D721Med (cell line): ENCODE results near the gene TTL.
A peak's percentile ranks its signal among the peaks of the same experiment; 100 is the strongest.
"Not testable (repeated sequence)": the region's sequence is repeated elsewhere in the genome, so short reads cannot be mapped to it uniquely, and the experiment has no call there.

Source experiments
- DNase-seq: peaks from one replicate; pipeline ENCODE4 v3.0.0; 2011; ENCODE audit warnings: low spot score; ENCODE audit not compliant: insufficient read length
- FAIRE-seq: peaks from 2 replicates; lab custom pipeline; 2011; peaks lifted over from hg19 to GRCh38; lab: Jason Lieb, UNC
- TF ChIP-seq, protein P1 (sequence below): IDR thresholded peaks from 2 replicates; pipeline ENCODE4 v1.5.1; 2012; ENCODE audit warnings: mild to moderate bottlenecking, control low read depth; ENCODE audit not compliant: insufficient read depth; ENCODE audit errors: missing control alignments

The TTL gene

GRCh38 chr2:112542984-112543661 is 61.2 kb downstream of the TTL start:
- no peak for FAIRE-seq
- TF ChIP-seq, protein P1, sequence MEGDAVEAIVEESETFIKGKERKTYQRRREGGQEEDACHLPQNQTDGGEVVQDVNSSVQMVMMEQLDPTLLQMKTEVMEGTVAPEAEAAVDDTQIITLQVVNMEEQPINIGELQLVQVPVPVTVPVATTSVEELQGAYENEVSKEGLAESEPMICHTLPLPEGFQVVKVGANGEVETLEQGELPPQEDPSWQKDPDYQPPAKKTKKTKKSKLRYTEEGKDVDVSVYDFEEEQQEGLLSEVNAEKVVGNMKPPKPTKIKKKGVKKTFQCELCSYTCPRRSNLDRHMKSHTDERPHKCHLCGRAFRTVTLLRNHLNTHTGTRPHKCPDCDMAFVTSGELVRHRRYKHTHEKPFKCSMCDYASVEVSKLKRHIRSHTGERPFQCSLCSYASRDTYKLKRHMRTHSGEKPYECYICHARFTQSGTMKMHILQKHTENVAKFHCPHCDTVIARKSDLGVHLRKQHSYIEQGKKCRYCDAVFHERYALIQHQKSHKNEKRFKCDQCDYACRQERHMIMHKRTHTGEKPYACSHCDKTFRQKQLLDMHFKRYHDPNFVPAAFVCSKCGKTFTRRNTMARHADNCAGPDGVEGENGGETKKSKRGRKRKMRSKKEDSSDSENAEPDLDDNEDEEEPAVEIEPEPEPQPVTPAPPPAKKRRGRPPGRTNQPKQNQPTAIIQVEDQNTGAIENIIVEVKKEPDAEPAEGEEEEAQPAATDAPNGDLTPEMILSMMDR, result peak; percentile 27
- no peak for DNase-seq

GRCh38 chr2:112547333-112547732 is 65.4 kb downstream of the TTL start:
- TF ChIP-seq, protein P1, result no peak
- no peak for FAIRE-seq
- DNase-seq, result no peak

- no peak for FAIRE-seq
- TF ChIP-seq, protein P1, result no peak
- no peak for DNase-seq
Measured at GRCh38 chr2:112548980-112549379, 67.0 kb downstream of the TTL start.

DNA sequence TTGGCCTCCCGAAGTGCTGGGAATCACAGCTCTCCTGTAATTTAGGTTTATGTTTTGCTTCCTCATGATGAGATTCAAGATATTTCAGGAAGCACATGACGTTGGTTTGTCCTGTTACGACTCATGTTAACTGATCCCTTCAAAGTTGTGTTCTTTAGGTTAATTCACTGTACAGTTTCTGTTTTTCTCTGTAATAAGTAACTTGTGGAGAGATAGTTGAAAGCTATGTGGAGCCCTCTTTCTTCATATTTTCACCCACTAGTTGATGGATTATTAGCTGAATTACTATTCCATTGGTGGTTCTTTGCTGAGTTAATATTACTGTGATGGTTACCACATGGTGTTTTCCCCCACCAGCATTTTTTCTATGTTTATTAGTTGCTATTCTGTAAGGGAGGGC is 84.1 kb downstream of the TTL start:
- FAIRE-seq, result no peak
- DNase-seq, result no peak
- TF ChIP-seq, protein P1, result no peak

DNA sequence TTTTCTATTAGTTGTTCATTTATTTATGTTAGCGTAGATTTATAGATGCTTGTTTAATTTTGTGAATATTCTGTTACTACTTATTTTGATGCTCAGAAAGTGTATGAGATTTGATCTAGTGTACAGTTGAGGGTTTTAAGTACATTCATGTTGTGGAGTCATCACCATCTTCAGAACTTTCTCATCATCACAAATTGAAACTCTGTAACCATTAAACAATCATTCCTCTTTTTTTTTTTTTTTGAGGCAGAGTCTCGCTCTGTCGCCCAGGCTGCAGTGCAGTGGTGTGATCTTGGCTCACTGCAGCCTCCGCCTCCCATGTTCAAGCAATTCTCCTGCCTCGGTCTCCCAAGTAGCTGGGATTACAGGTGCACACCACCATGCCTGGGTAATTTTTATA is 84.6 kb downstream of the TTL start:
- FAIRE-seq, DNase-seq: not testable (repeated sequence)

DNA sequence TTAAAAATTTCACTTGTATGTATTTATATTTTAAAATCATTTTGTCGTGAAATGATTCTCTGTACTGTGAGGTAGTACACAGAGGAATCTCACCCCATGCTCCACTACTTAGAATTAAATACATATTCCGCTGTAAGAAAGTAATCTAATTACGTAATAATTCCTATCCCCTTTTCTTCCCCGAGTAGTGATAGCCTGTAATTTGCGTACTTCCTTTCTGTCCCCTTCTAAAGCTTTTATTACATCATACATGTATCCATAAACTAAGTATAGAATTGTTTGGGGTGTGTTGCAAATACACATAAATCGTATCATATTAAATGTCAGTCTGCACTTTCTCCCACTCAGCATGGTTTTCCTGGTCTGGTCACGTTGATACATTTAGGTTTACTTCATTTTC is 90.0 kb downstream of the TTL start:
- FAIRE-seq, result no peak
- TF ChIP-seq, protein P1, result no peak
- no peak for DNase-seq

- no peak for FAIRE-seq
- no peak for DNase-seq
- TF ChIP-seq, protein P1, result no peak
Measured at GRCh38 chr2:112577756-112578155, 95.8 kb downstream of the TTL start.
